Cardiac septum (tissue), 1 donor: ENCODE results near the gene KCNAB1. TPM values are rescaled to one million over a fixed set of nuclear protein-coding genes. Genes with fewer than 3 reads are reported as not detected.

Source experiments
- DNase-seq: peaks from one replicate; pipeline ENCODE4 v3.0.0-alpha.2; 2020; ENCODE audit warnings: low spot score
- intact Hi-C: fragments of 100-400 bp; cut with DNase I; formaldehyde crosslinking; loops from one replicate; pipeline ENCODE4 v1.14.0; 2022
- total RNA-seq: library from RNA; stranded (reverse); fragmentation: NEBNext Ultra II Directional; extraction: Animal tissue kit (Norgen Biotek cat#: 25700); gene quantifications from one replicate; pipeline ENCODE4 v1.2.1, GENCODE V29; 2021
- donor health status: DM: no; HTN: no; CAD: no.

The KCNAB1 gene
- total RNA-seq, 1 donor from 2014 or later, result 2.5 TPM

DNA sequence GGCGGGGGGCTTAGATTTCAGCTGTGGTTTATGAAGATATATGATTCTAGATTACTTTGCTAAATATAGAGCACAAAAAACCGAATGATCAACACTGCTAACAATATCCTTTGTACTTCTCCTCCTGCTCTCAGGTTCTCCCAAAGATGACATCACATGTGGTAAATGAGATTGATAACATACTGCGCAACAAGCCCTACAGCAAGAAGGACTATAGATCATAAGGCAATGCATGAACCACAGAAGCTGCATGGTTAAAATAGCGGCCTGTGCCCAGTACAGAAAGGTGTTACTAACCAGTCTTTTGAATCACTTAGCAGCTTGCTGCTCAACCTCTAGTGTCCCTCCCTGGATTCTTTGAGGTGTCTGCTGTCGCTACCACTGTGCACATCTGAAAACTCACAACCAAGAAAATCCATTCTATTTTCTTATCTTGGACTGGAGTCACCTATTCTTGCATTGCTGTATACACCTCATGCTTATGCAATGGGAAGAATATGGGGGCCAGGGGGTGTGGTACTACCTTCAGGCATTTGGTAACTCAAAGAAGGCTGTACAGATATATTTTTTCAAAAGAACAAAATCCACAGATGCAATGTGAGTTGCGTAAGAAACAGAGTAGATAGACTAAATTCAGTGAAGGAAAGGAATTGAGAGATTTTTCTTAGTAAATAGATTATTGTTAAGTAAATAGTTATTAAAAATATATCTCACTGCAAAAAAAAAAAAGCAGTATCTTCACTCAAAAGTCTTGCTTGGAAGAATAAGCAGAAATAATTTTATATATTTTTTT is 416.3 kb downstream of the KCNAB1 start:
- no peak for DNase-seq
- intact Hi-C loops, result loop anchor here (10.0 kb wide), 1 partner anchor 598 kb away; no protein-coding TSS in a partner anchor

DNA sequence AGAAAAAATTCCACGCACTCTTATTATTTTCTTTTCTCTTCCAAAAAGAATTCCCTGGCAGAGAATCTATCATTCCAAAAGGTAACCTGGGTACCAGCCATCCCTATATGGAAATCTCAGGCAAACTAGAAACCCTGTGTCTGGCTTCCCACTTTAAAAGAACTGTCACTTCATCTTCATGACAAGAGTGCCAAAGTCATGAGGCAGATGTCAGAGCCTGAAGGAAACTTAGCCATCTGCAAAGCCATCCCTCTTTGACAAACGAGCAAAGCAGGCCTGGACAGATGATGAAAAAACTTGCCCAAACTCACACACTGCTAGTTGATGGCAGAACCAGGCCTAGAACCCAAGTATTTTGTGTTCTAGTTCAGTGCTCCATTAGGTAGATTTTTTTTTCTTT is 418.7 kb downstream of the KCNAB1 start:
- intact Hi-C loops, result loop anchor here (10.0 kb wide), 1 partner anchor 596 kb away; no protein-coding TSS in a partner anchor
- DNase-seq, result no peak

DNA sequence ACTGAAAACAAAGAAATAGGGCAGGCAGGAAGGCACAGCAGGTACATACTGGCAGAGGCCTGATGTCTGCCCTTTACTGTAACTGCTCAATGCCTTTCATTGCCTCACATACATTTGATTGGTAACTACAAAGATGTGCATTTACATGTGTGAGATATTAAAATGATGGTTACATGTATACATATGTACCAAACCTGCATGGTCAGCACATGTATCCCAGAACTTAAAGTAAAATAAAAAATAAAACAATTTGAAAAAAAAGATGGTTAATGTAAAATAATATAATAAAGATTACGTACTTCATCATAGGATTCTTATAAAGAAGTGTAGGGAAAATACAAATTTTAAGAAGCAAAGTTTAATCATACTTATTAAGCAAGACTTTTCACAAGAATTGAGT is 419.4 kb downstream of the KCNAB1 start:
- intact Hi-C loops, result loop anchor here (5.0 to 10.0 kb wide), 3 partner anchors 132 to 595 kb away; partner anchors contain the start of gene TIPARP
- no peak for DNase-seq

DNA sequence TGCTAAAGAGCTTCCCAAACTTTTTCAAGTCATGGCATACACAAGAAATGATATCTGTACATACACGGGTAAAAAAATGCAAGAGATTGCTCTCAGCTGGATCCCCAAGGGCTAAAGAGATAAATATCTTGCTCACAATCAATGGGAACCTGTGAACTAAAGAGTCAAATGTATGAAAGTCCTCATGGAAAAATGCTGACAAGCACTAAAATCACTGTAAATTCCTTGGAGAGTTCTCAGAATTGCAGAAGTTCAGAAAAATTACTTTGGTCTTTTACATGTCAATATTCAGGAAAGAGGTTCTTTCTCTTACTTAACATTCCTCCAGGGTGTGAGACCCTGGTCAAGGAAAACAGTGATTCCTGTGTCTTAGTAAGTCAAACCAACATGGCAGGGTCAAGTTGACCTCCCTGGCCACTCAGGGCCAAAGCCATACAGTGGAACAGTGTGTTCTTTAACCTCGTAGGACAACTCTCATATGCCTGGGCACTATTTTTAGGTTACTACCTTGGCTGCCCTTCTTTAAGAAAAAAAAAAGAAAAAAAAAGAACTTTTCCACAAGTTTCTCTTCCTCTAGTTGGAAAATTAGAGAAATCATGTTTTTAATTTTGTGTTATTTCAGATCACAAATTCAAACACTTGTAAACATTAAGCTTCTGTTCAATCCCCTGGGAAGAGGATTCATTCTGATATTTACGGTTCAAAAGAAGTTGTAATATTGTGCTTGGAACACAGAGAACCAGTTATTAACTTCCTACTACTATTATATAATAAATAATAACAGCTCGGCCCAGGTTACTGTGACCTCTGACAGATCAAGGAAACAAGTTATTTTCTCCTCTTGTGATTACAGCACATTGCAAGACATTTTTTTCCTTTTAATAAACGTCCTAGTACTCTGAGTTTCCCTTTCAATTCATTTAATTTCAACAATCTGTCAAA is 422.0 kb downstream of the KCNAB1 start:
- intact Hi-C loops, result loop anchor here (5.0 kb wide), 2 partner anchors 130 to 545 kb away; partner anchors contain the start of gene TIPARP
- DNase-seq, result no peak

DNA sequence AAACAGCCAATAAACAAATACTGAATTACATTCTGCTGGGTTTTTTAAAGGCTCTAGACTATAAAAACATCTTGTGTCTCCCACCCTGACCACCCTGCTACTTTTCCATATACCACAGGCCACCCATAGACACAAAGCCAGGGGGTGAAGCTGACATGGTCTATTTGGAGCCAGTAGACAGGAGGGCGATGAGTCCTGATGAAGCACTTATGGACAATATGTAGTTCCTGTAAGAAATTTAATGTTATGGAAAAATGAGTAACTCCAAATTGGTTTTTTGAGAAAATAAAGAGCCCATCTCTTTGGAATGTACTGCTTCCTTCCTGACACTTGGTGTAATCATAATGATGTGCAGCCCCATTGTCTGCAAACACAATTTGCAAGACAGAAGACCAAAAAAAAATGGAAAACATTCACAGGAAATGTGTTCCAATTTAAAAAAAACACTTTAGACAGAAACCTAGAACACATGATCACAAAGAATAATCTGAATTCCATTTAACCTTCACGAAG is 422.7 kb downstream of the KCNAB1 start:
- intact Hi-C loops, result loop anchor here (5.0 kb wide), 2 partner anchors 129 to 544 kb away; partner anchors contain the start of gene TIPARP
- no peak for DNase-seq

DNA sequence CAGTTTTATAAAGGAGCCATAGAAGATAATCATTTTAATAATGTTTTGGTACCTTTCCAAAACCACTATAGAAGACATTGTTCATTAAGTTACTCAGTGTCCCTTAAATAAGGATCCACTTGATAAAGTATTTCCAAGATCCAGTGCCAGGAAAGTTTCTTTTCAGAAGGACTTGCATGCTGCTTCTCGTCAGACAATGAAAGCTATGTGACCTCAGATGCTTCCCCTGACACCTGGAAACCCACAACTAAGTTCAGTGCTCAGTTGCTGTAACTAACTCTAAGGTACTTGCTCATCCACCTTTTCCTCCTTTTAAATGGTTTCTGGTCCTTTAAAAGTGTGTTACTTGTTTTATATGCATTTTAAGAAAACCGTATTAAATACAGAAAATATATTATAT is 427.3 kb downstream of the KCNAB1 start:
- no peak for DNase-seq
- intact Hi-C loops, result no loop called here

DNA sequence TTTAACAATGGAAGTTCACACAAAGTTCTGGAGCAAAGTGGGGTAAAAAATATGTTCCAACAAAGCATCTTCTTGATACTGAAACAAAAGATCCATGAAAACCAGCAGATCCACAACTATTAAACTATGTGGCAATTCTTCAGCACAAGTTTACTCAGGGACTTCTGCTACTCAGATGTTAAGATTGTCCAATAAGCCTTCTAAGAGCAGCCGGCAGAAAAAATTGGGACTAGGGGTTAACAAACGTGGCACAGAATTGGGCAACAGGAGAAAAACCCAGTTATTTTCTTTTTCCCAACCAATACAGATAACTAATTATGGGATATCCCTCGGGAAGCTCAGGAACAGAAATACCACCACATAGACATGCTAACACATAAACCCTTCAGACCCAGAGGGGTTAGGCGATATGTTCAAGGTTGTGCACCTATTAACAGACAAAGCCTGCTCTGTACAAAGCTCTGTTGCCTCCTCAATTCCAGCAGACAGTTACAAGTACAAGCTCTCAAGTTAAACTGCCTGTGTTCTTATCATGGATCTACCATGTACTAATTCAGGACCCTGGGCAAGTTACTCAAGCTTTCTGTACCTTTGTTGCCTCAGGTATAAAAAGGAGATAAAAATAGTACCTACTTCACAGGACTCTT is 427.8 kb downstream of the KCNAB1 start:
- intact Hi-C loops, result no loop called here
- DNase-seq, result no peak

DNA sequence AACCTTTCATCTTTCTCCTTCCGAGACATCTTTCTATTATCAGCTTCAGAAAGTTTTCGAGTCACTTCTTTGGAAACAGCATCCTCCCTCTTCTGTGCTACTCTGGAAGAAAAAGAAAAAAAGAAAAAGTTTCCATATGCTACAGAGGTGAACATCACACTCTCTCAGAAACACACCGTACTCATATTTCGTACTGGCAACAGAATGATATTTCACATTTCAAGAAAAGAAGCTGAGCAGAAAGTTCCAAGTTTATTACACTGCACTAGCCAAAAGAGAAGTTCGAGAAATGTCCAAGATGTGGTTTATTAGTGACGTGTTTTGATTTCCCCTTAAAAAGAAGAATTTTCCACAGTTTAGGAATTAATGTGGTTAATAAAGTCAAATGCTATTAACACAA is 428.5 kb downstream of the KCNAB1 start:
- intact Hi-C loops, result no loop called here
- no peak for DNase-seq

DNA sequence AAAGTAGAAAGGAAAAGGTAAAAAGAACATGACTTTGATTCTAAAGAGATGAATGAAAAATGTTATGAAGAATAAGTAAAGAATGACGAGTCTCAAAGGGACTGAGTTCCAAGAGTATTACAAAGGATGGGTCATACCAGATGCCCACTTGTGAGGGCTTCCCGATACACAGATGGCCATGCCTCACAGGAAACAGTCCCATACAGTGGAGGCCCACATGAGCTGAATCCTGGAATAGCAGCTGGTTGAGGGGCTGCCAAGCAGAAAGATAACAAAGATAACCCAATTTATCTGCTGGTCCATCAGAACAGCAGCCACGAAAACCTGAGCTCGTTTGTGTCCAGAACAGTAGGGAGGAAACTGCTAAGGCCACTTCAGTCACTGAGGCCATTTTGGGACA is 430.9 kb downstream of the KCNAB1 start:
- DNase-seq, result no peak

DNA sequence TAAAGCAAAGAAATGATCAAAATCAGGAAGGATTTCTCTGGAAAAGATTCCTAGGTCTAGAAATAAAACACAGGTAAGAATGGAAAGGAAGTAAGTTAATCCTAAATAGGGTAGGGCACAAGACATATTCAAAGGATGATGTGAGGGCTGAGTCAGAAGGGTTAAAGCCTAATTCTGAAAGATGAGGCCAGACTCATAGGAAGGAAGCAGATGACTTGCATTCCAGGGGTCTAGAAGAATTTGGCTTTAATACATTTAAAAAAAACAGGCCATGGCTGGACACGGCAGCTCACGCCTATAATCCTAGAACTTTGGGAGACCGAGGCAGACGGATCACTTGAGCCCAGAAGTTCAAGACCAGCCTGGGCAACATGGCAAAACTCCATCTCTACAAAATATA is 431.4 kb downstream of the KCNAB1 start:
- intact Hi-C loops, result loop anchor here (5.0 kb wide), 1 partner anchor 266 kb away; no protein-coding TSS in a partner anchor
- no peak for DNase-seq

More for the DNA sequence above, 430.9 kb downstream of the KCNAB1 start:
- intact Hi-C loops, result loop anchor here (5.0 kb wide), 1 partner anchor 266 kb away; no protein-coding TSS in a partner anchor

DNA sequence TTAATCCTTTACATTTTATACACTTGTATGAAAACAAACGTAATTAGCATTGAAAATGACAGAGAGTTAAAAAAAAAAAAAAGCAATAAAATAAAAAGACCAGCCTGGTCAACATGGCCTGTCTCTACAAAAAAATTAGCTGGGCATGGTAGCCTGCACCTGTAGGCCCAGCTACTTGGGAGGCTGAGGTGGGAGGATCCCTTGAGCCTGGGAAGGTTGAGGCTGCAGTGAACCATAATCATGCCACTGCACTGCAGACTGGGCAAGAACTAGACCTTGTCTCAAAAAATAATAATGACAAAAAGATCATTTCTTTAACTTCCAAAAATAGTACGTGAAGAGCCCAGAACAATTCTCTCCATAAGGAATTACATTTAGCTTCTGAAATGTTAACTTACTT is 432.6 kb downstream of the KCNAB1 start:
- no peak for DNase-seq
- intact Hi-C loops, result loop anchor here (5.0 kb wide), 1 partner anchor 264 kb away; no protein-coding TSS in a partner anchor

DNA sequence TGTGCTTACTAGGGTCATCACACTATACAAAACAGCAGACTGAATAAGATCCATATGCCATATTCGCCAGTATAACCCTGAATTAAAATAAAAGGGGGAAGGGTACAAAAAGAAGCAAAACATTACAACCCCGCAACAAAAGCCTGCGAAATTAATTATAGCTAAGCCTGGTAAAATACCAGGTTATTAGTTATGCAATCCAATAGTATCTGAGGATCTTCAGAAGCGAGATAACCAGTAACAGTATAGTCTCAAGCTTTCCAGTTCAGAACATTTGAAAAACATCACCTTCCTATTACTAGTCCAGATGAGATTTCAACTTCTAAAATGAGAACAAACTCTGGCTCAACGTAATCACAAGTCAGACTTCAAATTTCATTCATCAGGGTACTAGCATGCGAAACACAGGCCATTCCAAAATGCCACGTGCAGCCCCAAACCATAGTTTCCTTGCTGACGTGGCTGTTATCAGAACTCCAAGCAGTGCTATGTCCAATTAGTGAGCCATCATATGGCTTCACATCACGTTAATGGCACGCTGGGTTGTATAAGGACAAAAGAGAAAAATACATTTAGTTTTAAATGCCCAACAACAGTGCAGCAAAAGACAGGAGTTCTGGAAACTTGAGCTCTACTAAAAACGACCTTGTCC is 433.5 kb downstream of the KCNAB1 start:
- no peak for DNase-seq
- intact Hi-C loops, result loop anchor here (5.0 kb wide), 1 partner anchor 263 kb away; no protein-coding TSS in a partner anchor

DNA sequence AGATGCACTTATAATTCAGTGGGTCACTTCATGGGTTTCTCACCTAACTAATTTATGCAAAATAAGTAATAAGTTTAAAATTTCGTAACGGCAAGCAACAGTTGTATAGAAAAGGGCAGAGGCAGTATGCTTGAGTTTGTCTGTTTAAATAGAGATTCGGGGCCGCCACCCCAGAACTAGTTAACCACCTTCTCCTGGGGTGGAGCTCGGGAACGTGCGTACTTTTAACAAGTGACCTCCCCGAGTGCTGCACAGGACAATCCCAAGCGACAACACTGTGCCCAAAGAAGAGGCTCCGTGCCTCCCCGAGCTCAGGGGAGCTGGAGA is 434.1 kb downstream of the KCNAB1 start:
- DNase-seq, result no peak
- intact Hi-C loops, result loop anchor here (5.0 kb wide), 1 partner anchor 263 kb away; no protein-coding TSS in a partner anchor

DNA sequence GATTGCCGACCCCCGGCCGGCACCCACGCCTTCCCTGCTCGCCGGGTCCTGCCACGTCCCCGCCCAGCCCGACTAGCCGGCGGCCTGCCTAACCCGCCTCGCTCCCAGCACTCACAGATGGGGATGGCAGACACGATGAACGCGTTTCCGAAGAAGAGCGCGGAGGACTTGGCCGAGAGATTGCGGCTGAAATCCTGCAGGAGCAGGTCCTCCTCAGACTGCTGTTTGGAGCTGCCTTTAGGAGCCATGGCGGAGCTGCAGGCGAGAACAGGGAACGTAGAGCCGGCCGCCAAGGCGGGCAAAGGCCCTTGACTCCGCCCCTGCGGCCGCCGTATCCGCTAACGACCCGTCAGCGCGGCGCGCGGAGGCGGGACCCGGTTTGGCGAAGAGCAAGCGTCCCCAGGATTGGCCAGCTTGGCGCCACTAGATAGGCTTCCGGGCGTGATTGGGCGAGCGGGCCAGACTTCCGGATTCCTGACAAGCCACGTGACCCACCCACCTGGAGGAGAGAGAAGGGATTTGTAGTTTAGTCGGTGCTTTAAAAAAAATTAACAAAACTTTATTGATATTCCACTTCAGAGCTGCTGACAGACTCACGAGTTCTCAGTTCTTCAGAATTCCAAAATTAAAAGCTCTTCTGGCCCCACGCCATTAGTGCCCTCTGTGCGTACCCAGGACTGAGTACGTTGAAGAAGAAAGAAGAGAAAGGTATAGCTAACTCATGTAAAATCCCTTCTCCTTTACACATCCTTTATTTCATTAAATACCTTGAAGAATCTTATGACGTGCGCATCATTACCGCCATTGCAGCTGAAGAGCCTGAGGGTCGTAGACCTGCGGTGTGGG is 434.7 kb downstream of the KCNAB1 start, which contains the start of gene SSR3:
Gene SSR3 (minus strand): TSS at position 276 of the 846 bp plus-strand sequence. CDS start 28 bp downstream, at position 248.
- intact Hi-C loops, result loop anchor here (5.0 kb wide), 3 partner anchors 117 to 532 kb away; partner anchors contain the start of gene TIPARP
- peak; percentile 100 for DNase-seq

DNA sequence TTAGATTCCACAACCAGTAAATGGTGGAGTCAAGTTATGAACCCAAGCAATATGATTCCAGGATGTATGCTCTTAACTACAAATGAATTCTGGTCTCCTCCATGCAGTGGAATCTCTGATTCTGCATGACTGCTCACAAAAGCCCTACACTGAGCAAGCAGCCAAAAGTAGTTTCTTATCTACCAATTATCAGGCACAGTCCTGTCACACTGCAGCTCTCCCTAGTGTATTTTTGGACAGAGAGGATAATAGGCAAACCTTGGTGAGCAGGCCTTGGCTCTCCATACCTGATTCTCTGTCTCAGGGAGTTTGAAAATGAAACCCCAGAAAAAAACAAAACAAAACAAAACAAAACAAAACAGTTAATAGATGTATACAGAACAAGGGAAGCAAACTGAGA is 438.0 kb downstream of the KCNAB1 start:
- intact Hi-C loops, result loop anchor here (5.0 kb wide), 2 partner anchors 114 to 529 kb away; partner anchors contain the start of gene TIPARP

DNA sequence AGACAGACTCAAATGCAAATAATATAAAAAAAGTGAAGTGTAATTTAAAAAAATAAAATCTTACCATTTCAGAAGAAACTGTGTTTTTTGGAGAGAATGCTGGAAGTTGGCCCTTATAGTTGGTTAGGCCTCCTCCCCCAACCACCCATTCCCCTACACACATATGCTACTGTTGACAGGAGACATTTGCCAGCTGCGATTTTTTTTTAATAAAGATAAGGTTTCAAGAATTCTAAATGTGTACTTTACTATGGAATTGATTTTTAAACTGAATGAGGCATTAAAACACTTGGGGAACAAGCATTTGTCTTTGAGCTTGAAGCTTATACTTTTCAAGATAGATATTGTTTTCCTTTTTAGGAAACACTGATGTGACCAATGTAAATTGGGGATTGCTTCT is 438.9 kb downstream of the KCNAB1 start:
- intact Hi-C loops, result loop anchor here (5.0 kb wide), 2 partner anchors 113 to 528 kb away; partner anchors contain the start of gene TIPARP

More for the DNA sequence above, 438.0 kb downstream of the KCNAB1 start:
- DNase-seq, result no peak

DNA sequence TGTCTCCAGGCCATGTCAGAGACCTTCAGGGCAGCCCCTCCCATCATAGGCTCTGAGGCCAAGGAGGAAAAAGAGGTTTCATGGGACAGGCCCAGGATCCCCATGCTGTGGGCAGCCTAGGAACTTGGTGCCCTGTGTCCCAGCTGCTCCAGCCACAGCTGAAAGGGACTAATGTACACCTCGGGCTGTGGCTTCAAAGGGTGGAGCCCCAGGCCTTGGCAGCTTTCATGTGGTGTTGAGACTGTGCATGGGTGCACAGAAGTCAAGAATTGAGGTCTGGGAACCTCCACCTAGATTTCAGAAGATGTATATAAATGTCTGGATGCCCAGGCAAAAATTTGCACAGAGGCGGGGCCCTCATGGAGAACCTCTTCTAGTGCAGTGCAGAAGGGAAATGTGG is 441.2 kb downstream of the KCNAB1 start:
- intact Hi-C loops, result no loop called here
- no peak for DNase-seq

More for the DNA sequence above, 438.9 kb downstream of the KCNAB1 start:
- no peak for DNase-seq
